ENCODE results near the gene ENTPD8. TPM values are rescaled to one million over a fixed set of nuclear protein-coding genes. Genes with fewer than 3 reads are reported as not detected.

The ENTPD8 gene
- total RNA-seq, 4 donors from 2014 or later, result 0.21 TPM; not detected in 3

GRCh38 chr9:137458194-137459151 lies 17.3 kb upstream of the ENTPD8 start:
- peak overlapping the region; percentile 50 to 54 for H3K4me3 ChIP-seq

GRCh38 chr9:137457406-137458193 lies 16.4 kb upstream of the ENTPD8 start:
- intact Hi-C loops (cut with DNase I; ENCODE audit: low total_unique reads), result no loop called here
- H3K4me1 ChIP-seq, result peaks cover 0 to 26% of the 10 kb centered on the region in 2 donors
- H3K9me3 ChIP-seq, result no peaks in the 10 kb centered on the region
- DNase-seq, result peak; percentile 17 to 20
- TF ChIP-seq POLR2A (IDR thresholded peaks at IDR 0.05) (no peak), CTCF (IDR thresholded peaks at IDR 0.05) (no peak)
- peak overlapping the region in 1 of 2 donors; percentile 68 for H3K27ac ChIP-seq
- H3K27me3 ChIP-seq, result no peaks in the 10 kb centered on the region
- no peak overlapping the region for H3K4me3 ChIP-seq
- no peaks in the 10 kb centered on the region for H3K36me3 ChIP-seq

More at GRCh38 chr9:137458194-137459151, 17.3 kb upstream of the ENTPD8 start:
- intact Hi-C loops (cut with DNase I; ENCODE audit: low total_unique reads), result no loop called here
- peaks cover 0 to 26% of the 10 kb centered on the region in 2 donors for H3K4me1 ChIP-seq
- H3K9me3 ChIP-seq, result no peaks in the 10 kb centered on the region
- no peaks in the 10 kb centered on the region for H3K27me3 ChIP-seq
- peak overlapping the region; percentile 46 to 68 for H3K27ac ChIP-seq
- no peaks in the 10 kb centered on the region for H3K36me3 ChIP-seq
- peak; percentile 40 to 45 for DNase-seq
- TF ChIP-seq CTCF (IDR thresholded peaks at IDR 0.05), result no peak
- TF ChIP-seq POLR2A (IDR thresholded peaks at IDR 0.05), result no peak

GRCh38 chr9:137456864-137457405 lies 15.8 kb upstream of the ENTPD8 start:
- H3K27me3 ChIP-seq, result no peaks in the 10 kb centered on the region
- intact Hi-C loops (cut with DNase I; ENCODE audit: low total_unique reads), result no loop called here
- H3K4me3 ChIP-seq, result no peak overlapping the region
- H3K9me3 ChIP-seq, result no peaks in the 10 kb centered on the region
- H3K36me3 ChIP-seq, result no peaks in the 10 kb centered on the region
- peaks cover 0 to 26% of the 10 kb centered on the region in 2 donors for H3K4me1 ChIP-seq
- H3K27ac ChIP-seq, result no peak overlapping the region
- no peak for TF ChIP-seq POLR2A (IDR thresholded peaks at IDR 0.05)
- no peak for TF ChIP-seq CTCF (IDR thresholded peaks at IDR 0.05)
- DNase-seq, result peak in 1 of 2 donors; percentile 17

GRCh38 chr9:137456061-137456863 lies 15.1 kb upstream of the ENTPD8 start:
- no peaks in the 10 kb centered on the region for H3K27me3 ChIP-seq
- no peak for TF ChIP-seq CTCF (IDR thresholded peaks at IDR 0.05)
- TF ChIP-seq POLR2A (IDR thresholded peaks at IDR 0.05), result no peak
- DNase-seq, result peak in 1 of 2 donors; percentile 11
- peaks cover 0 to 26% of the 10 kb centered on the region in 2 donors for H3K4me1 ChIP-seq
- no peak overlapping the region for H3K4me3 ChIP-seq
- intact Hi-C loops (cut with DNase I; ENCODE audit: low total_unique reads), result no loop called here
- no peak overlapping the region for H3K27ac ChIP-seq
- H3K36me3 ChIP-seq, result no peaks in the 10 kb centered on the region
- H3K9me3 ChIP-seq, result no peaks in the 10 kb centered on the region

Measured in uterus (tissue), 4 donors.